Measurements from ENCODE around the gene DUSP28.

GRCh38 chr2:240571314-240571973, 11.3 kb downstream of the DUSP28 start:
- TF ChIP-seq EP300 (IDR thresholded peaks at IDR 0.05) (no peak), POLR2A (IDR thresholded peaks at IDR 0.05) (no peak)
- TF ChIP-seq, protein P1, sequence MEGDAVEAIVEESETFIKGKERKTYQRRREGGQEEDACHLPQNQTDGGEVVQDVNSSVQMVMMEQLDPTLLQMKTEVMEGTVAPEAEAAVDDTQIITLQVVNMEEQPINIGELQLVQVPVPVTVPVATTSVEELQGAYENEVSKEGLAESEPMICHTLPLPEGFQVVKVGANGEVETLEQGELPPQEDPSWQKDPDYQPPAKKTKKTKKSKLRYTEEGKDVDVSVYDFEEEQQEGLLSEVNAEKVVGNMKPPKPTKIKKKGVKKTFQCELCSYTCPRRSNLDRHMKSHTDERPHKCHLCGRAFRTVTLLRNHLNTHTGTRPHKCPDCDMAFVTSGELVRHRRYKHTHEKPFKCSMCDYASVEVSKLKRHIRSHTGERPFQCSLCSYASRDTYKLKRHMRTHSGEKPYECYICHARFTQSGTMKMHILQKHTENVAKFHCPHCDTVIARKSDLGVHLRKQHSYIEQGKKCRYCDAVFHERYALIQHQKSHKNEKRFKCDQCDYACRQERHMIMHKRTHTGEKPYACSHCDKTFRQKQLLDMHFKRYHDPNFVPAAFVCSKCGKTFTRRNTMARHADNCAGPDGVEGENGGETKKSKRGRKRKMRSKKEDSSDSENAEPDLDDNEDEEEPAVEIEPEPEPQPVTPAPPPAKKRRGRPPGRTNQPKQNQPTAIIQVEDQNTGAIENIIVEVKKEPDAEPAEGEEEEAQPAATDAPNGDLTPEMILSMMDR (IDR thresholded peaks at IDR 0.05), result no peak

All from gastroesophageal sphincter (tissue), 3 donors.